Left lung (tissue), 10 donors: Measurements from ENCODE around the gene PARP11. TPM values are rescaled to one million over a fixed set of nuclear protein-coding genes. Genes with fewer than 3 reads are reported as not detected.

Experiments
- ATAC-seq: fragments of 200-7000 bp; cut with Tn5 transposase; one replicate; pipeline ENCODE4 v1.9.1; 2020; ENCODE audit warnings: moderate library complexity
- DNase-seq, 4 donors: peaks; one replicate each; pipeline ENCODE4 v3.0.0-alpha.2; 2013 to 2020
- H3K27ac ChIP-seq, 2 donors: fragments of 200-600 bp; sonication (generic) in 1 of 2; one replicate each; pipeline versions ENCODE4 v1.5.0 to v1.8.0; 2020 to 2021
- H3K27me3 ChIP-seq, 2 donors: fragments of 200-600 bp; sonication (generic) in 1 of 2; one replicate each; pipeline versions ENCODE4 v1.5.0 to v1.8.0; 2020 to 2021
- H3K36me3 ChIP-seq, 2 donors: fragments of 200-600 bp; sonication (generic) in 1 of 2; one replicate each; pipeline versions ENCODE4 v1.5.0 to v1.8.0; 2020 to 2021
- H3K4me1 ChIP-seq, 2 donors: fragments of 200-600 bp; one replicate each; pipeline ENCODE4 v1.8.0; 2021
- H3K4me3 ChIP-seq, 2 donors: fragments of 200-600 bp; sonication (generic) in 1 of 2; one replicate each; pipeline versions ENCODE4 v1.5.0 to v1.8.0; 2020 to 2021; ENCODE audit warnings: mild to moderate bottlenecking in 1 of 2
- H3K9me3 ChIP-seq, 2 donors: fragments of 200-600 bp; sonication (generic) in 1 of 2; one replicate each; pipeline versions ENCODE4 v1.5.0 to v1.8.0; 2020 to 2021
- CTCF ChIP-seq, 2 donors: fragments of 200-600 bp; sonication (generic) in 1 of 2; IDR thresholded peaks; one replicate each; pipeline versions ENCODE4 v1.5.0 to v1.8.0; 2021; ENCODE audit warnings: antibody characterized with exemption in 2 of 2
- intact Hi-C, 2 donors: fragments of 100-400 bp; cut with DNase I; formaldehyde crosslinking; loops; one replicate each; pipeline versions ENCODE4 v1.11.2 to v1.14.2; 2022
- polyA plus RNA-seq, 6 donors: library from polyadenylated mRNA; unstranded; fragments of 120-200 nt; gene quantifications; one replicate each; pipeline ENCODE4 v1.2.1, GENCODE V29; 2013; ENCODE audit not compliant: insufficient read length in 6 of 6
- total RNA-seq, 2 donors: library from RNA; stranded (reverse); fragmentation: NEBNext Ultra II Directional; extraction: Animal tissue kit (Norgen Biotek cat#: 25700); gene quantifications; one replicate each; pipeline ENCODE4 v1.2.1, GENCODE V29; 2021
- donor health status: DM: no; HTN: yes; CAD: no.
- donor health status: DM: no; HTN: no; CAD: no.

PARP11 gene
- total and polyA plus RNA-seq, 8 donors: 11.0 to 18.3 (median 15.9) TPM

- ATAC-seq (no peak), DNase-seq (no peak)
- no peaks in the 10 kb centered on the region for H3K36me3 ChIP-seq
- H3K27ac ChIP-seq: no peak overlapping the region
- TF ChIP-seq CTCF (IDR thresholded peaks at IDR 0.05): no peak
- intact Hi-C loops: loop anchor here (10.0 kb wide), 2 partner anchors 393 to 403 kb away; partner anchors contain the start of gene CCND2 (in 1 of the 2)
- no peak overlapping the region for H3K4me3 ChIP-seq
- H3K9me3 ChIP-seq: no peaks in the 10 kb centered on the region
- H3K4me1 ChIP-seq: no peaks in the 10 kb centered on the region
- peaks cover 4 to 17% of the 10 kb centered on the region in 2 donors for H3K27me3 ChIP-seq
These were observed 8.2 kb upstream of the PARP11 start for GRCh38 chr12:3881281-3881950.

- no peak for ATAC-seq
- Histone ChIP-seq H3K4me3 (no peak overlapping the region), H3K27ac (no peak overlapping the region), H3K9me3 (no peaks in the 10 kb centered on the region), H3K36me3 (no peaks in the 10 kb centered on the region), H3K4me1 (no peaks in the 10 kb centered on the region), H3K27me3 (peaks cover 4 to 17% of the 10 kb centered on the region in 2 donors)
- no peak for TF ChIP-seq CTCF (IDR thresholded peaks at IDR 0.05)
- intact Hi-C loops: loop anchor here (10.0 kb wide), 2 partner anchors 395 to 405 kb away; partner anchors contain the start of gene CCND2 (in 1 of the 2)
- DNase-seq: no peak
These were observed 6.6 kb upstream of the PARP11 start for GRCh38 chr12:3879846-3880245.

GRCh38 chr12:3871356-3871755 is 1.8 kb downstream of the PARP11 start:
- Histone ChIP-seq H3K36me3 (no peaks in the 10 kb centered on the region), H3K27ac (no peak overlapping the region), H3K4me1 (peaks cover 9 to 40% of the 10 kb centered on the region in 2 donors), H3K27me3 (no peaks in the 10 kb centered on the region), H3K4me3 (no peak overlapping the region), H3K9me3 (peaks cover 0 to 2% of the 10 kb centered on the region in 2 donors)
- ATAC-seq (no peak), DNase-seq (no peak)
- intact Hi-C loops: no loop called here
- TF ChIP-seq CTCF (IDR thresholded peaks at IDR 0.05): no peak

GRCh38 chr12:3869865-3870264 is 3.3 kb downstream of the PARP11 start:
- H3K9me3 ChIP-seq: peaks cover 0 to 17% of the 10 kb centered on the region in 2 donors
- DNase-seq (no peak), ATAC-seq (no peak)
- H3K4me1 ChIP-seq: peaks cover 9 to 40% of the 10 kb centered on the region in 2 donors
- no peaks in the 10 kb centered on the region for H3K27me3 ChIP-seq
- H3K36me3 ChIP-seq: no peaks in the 10 kb centered on the region
- no peak for TF ChIP-seq CTCF (IDR thresholded peaks at IDR 0.05)
- peak overlapping the region in 1 of 2 donors; percentile 43 for H3K27ac ChIP-seq
- H3K4me3 ChIP-seq: peak overlapping the region in 1 of 2 donors; percentile 23
- intact Hi-C loops: no loop called here

GRCh38 chr12:3869433-3869832 is 3.8 kb downstream of the PARP11 start:
- TF ChIP-seq CTCF (IDR thresholded peaks at IDR 0.05): no peak
- ATAC-seq: no peak
- Histone ChIP-seq H3K36me3 (no peaks in the 10 kb centered on the region), H3K4me1 (peaks cover 9 to 40% of the 10 kb centered on the region in 2 donors), H3K9me3 (peaks cover 0 to 18% of the 10 kb centered on the region in 2 donors), H3K27ac (peak overlapping the region in 1 of 2 donors; percentile 43), H3K4me3 (peak overlapping the region in 1 of 2 donors; percentile 23), H3K27me3 (no peaks in the 10 kb centered on the region)
- no peak for DNase-seq
- intact Hi-C loops: no loop called here
